H9 (cell line): ENCODE data around the gene LCNL1. TPM values are rescaled to one million over a fixed set of nuclear protein-coding genes. Genes with fewer than 3 reads are reported as not detected.

Experiments used
- DNase-seq: peaks from one replicate; pipeline ENCODE4 v3.0.0-alpha.2; 2017
- H2AFZ ChIP-seq: one replicate; pipeline ENCODE4 v1.6.1; 2013; ENCODE audit warnings: mild to moderate bottlenecking, low read length, control low read depth, moderate library complexity
- H2AK5ac ChIP-seq: 2 replicates; pipeline ENCODE4 v1.6.1; 2013; ENCODE audit warnings: low read length, control low read depth, mixed read lengths; ENCODE audit not compliant: insufficient read length
- H2BK120ac ChIP-seq: one replicate; pipeline ENCODE4 v1.6.1; 2013; ENCODE audit warnings: low read depth, mild to moderate bottlenecking, low read length, control low read depth, inconsistent platforms; ENCODE audit not compliant: poor library complexity, severe bottlenecking
- H2BK12ac ChIP-seq: 2 replicates; pipeline ENCODE4 v1.6.1; 2013; ENCODE audit warnings: low read length, control low read depth, mixed read lengths, low read depth; ENCODE audit not compliant: insufficient read length
- H2BK15ac ChIP-seq: 2 replicates; pipeline ENCODE4 v1.6.1; 2013; ENCODE audit warnings: low read depth, low read length, control low read depth
- H2BK20ac ChIP-seq: one replicate; pipeline ENCODE4 v1.6.1; 2013; ENCODE audit warnings: low read depth, mild to moderate bottlenecking, low read length, control low read depth, inconsistent platforms; ENCODE audit not compliant: poor library complexity, severe bottlenecking
- H2BK5ac ChIP-seq: 2 replicates; pipeline ENCODE4 v1.6.1; 2013; ENCODE audit warnings: low read length, control low read depth, mixed read lengths; ENCODE audit not compliant: insufficient read length
- H3K14ac ChIP-seq: 2 replicates; pipeline ENCODE4 v1.6.1; 2013; ENCODE audit warnings: low read length, control low read depth; ENCODE audit not compliant: insufficient read depth
- H3K18ac ChIP-seq: 2 replicates; pipeline ENCODE4 v1.6.1; 2013; ENCODE audit warnings: low read depth, mild to moderate bottlenecking, mixed read lengths, low read length, control low read depth; ENCODE audit not compliant: insufficient read length
- H3K23ac ChIP-seq: 2 replicates; pipeline ENCODE4 v1.6.1; 2013; ENCODE audit warnings: low read length, control low read depth, mixed read lengths, low read depth; ENCODE audit not compliant: insufficient read length
- H3K23me2 ChIP-seq: 2 replicates; pipeline ENCODE4 v1.6.1; 2013; ENCODE audit warnings: low read depth, mild to moderate bottlenecking, mixed read lengths, low read length, control low read depth; ENCODE audit not compliant: insufficient read length, poor library complexity, severe bottlenecking
- H3K27ac ChIP-seq: 2 replicates; pipeline ENCODE4 v1.5.1; 2013; ENCODE audit warnings: low read length, control low read depth, mixed read lengths, low read depth; ENCODE audit not compliant: insufficient read length
- H3K27me3 ChIP-seq: 2 replicates; pipeline ENCODE4 v1.6.1; 2013; ENCODE audit warnings: low read length, control low read depth, inconsistent platforms; ENCODE audit not compliant: insufficient read depth
- H3K4ac ChIP-seq: 2 replicates; pipeline ENCODE4 v1.6.1; 2013; ENCODE audit warnings: low read depth, mild to moderate bottlenecking, control low read depth, inconsistent platforms, low read length, moderate library complexity
- H3K4me1 ChIP-seq: 2 replicates; pipeline ENCODE4 v1.6.1; 2013; ENCODE audit warnings: low read length, control low read depth, inconsistent platforms; ENCODE audit not compliant: insufficient read depth
- H3K4me2 ChIP-seq: 2 replicates; pipeline ENCODE4 v1.6.1; 2013; ENCODE audit warnings: low read length, control low read depth, mixed read lengths; ENCODE audit not compliant: insufficient read length, insufficient read depth
- H3K56ac ChIP-seq: 2 replicates; pipeline ENCODE4 v1.6.1; 2013; ENCODE audit warnings: low read depth, mild to moderate bottlenecking, mixed read lengths, low read length, control low read depth; ENCODE audit not compliant: insufficient read length
- H3K79me1 ChIP-seq: 2 replicates; pipeline ENCODE4 v1.6.1; 2013; ENCODE audit warnings: low read depth, mild to moderate bottlenecking, moderate library complexity, low read length, control low read depth, inconsistent platforms; ENCODE audit not compliant: insufficient read depth, poor library complexity, severe bottlenecking
- H3K79me2 ChIP-seq: 2 replicates; pipeline ENCODE4 v1.6.1; 2013; ENCODE audit warnings: low read length, control low read depth, inconsistent platforms; ENCODE audit not compliant: insufficient read depth
- H3K9ac ChIP-seq: 2 replicates; pipeline ENCODE4 v1.6.1; 2013; ENCODE audit warnings: low read length, control low read depth, mixed read lengths; ENCODE audit not compliant: insufficient read length; ENCODE audit errors: extremely low read depth
- H3K9me3 ChIP-seq: one replicate; pipeline ENCODE4 v1.6.1; 2013; ENCODE audit warnings: low read depth, low read length, inconsistent platforms; ENCODE audit not compliant: control insufficient read depth
- H3T11ph ChIP-seq: one replicate; pipeline ENCODE4 v1.6.1; 2013; ENCODE audit warnings: mild to moderate bottlenecking, low read length, control low read depth, inconsistent platforms
- H4K20me1 ChIP-seq: one replicate; pipeline ENCODE4 v1.6.1; 2013; ENCODE audit not compliant: control insufficient read depth, insufficient read length, insufficient read depth
- H4K5ac ChIP-seq: 2 replicates; pipeline ENCODE4 v1.6.1; 2013; ENCODE audit warnings: low read depth, mild to moderate bottlenecking, mixed read lengths, low read length, control low read depth; ENCODE audit not compliant: insufficient read length
- H4K8ac ChIP-seq: replicated peaks from 2 replicates; pipeline ENCODE4 v1.6.1; 2013; ENCODE audit warnings: low read length, control low read depth, mixed read lengths, low read depth; ENCODE audit not compliant: insufficient read length
- H4K91ac ChIP-seq: 2 replicates; pipeline ENCODE4 v1.6.1; 2013; ENCODE audit warnings: low read depth, mild to moderate bottlenecking, moderate library complexity, mixed read lengths, low read length, control low read depth; ENCODE audit not compliant: insufficient read length
- H3K27ac Mint-ChIP-seq, 3 experiments: 2 replicates in 2 of 3; 3 replicates in 1 of 3; pipeline ENCODE4 v1.8.0; 2020 to 2021; ENCODE audit warnings: mixed read lengths in 3 of 3, mild to moderate bottlenecking in 1 of 3, moderate library complexity in 1 of 3
- H3K27me3 Mint-ChIP-seq: 2 replicates; pipeline ENCODE4 v1.8.0; 2021; ENCODE audit warnings: low read depth, mild to moderate bottlenecking, moderate library complexity, mixed read lengths
- H3K36me3 Mint-ChIP-seq, 3 experiments: 2 replicates in 2 of 3; 3 replicates in 1 of 3; pipeline ENCODE4 v1.8.0; 2020 to 2021; ENCODE audit warnings: low read depth in 3 of 3, mixed read lengths in 3 of 3; ENCODE audit not compliant: insufficient read depth in 1 of 3
- H3K4me1 Mint-ChIP-seq, 2 experiments: 2 replicates each; pipeline ENCODE4 v1.8.0; 2020; ENCODE audit warnings: mixed read lengths in 2 of 2
- H3K4me3 Mint-ChIP-seq, 2 experiments: 2 replicates in 1 of 2; 3 replicates in 1 of 2; pipeline ENCODE4 v1.8.0; 2020 to 2021; ENCODE audit warnings: mild to moderate bottlenecking in 2 of 2, mixed read lengths in 2 of 2, moderate library complexity in 1 of 2
- H3K9me3 Mint-ChIP-seq, 2 experiments: 2 replicates in 1 of 2; 3 replicates in 1 of 2; pipeline ENCODE4 v1.8.0; 2020; ENCODE audit warnings: mild to moderate bottlenecking in 2 of 2, mixed read lengths in 2 of 2, moderate library complexity in 1 of 2
- WGBS: extraction: QIAGEN DNeasy Blood & Tissue Kit; methylation state at CpG from one replicate; pipeline ENCODE4 v1.1.7; 2013; ENCODE audit warnings: missing lambda C conversion rate, low lambda C conversion rate, mixed read lengths; ENCODE audit not compliant: insufficient read length; ENCODE audit errors: extremely low coverage; 5-methylcytosine and 5-hydroxymethylcytosine counted together
- total RNA-seq: library from RNA; stranded (reverse); gene quantifications from 2 replicates; pipeline ENCODE4 v1.2.1, GENCODE V29; 2021
- TF ChIP-seq, protein P1 (sequence below): fragments of 200-600 bp; sonication (generic); conservative IDR thresholded peaks from 3 replicates; pipeline ENCODE4 v1.8.0; 2021; ENCODE audit warnings: antibody characterized with exemption, mild to moderate bottlenecking

Gene LCNL1
- total RNA-seq, 1 experiment from 2014 or later = 0.20 TPM

DNA sequence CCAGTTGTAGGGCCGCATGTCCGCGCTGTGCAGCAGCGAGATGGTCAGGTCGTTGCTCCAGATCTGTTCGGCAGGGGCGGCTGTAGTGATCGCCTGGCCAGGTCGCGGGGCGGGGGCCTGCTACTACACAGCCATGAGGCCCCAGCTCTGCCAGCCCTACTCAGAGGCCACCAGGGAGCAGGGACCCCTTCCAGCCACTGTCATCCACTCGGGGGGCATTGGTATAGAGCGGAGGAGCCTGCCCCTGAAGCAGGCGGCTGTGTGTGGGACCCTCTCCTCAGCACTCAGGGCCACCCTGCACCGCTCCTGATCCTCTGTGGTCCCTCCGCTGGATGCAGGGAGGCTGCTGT, 39.9 kb upstream of the LCNL1 start:
- Histone ChIP-seq H3K18ac (no peak overlapping the region), H2BK12ac (no peak overlapping the region), H3K23ac (no peak overlapping the region), H2BK15ac (no peak overlapping the region), H3K4ac (no peak overlapping the region), H3K27me3 (no peaks in the 10 kb centered on the region), H3K79me1 (no peaks in the 10 kb centered on the region), H3K9me3 (no peaks in the 10 kb centered on the region), H3K14ac (no peak overlapping the region), H3K56ac (no peak overlapping the region), H3K4me1 (no peaks in the 10 kb centered on the region), H2BK5ac (no peak overlapping the region), H2AFZ (no peak overlapping the region), H4K91ac (no peak overlapping the region), H3K27ac (no peak overlapping the region), H2AK5ac (no peak overlapping the region), H3K4me2 (peak overlapping the region; percentile 60), H4K5ac (no peak overlapping the region), H2BK120ac (no peak overlapping the region), H3K9ac (no peak overlapping the region), H2BK20ac (no peak overlapping the region), H4K8ac (no peak overlapping the region), H3T11ph (no peak overlapping the region), H3K23me2 (peaks cover 3% of the 10 kb centered on the region), H3K79me2 (no peaks in the 10 kb centered on the region), H4K20me1 (no peaks in the 10 kb centered on the region)
- DNase-seq = no peak
- Mint-ChIP-seq H3K27ac (no peak overlapping the region), H3K9me3 (no peaks in the 10 kb centered on the region), H3K36me3 (peaks cover 2 to 43% (median 31%) of the 10 kb centered on the region in 3 experiments; a peak in 5 of 7 replicates), H3K4me1 (peaks cover 8 to 16% of the 10 kb centered on the region in 2 experiments), H3K4me3 (peak overlapping the region; percentile 68 to 72; a peak in 4 of 5 replicates), H3K27me3 (peaks cover 3% of the 10 kb centered on the region; the same call in 1 of the 2 replicates)
- TF ChIP-seq, protein P1, sequence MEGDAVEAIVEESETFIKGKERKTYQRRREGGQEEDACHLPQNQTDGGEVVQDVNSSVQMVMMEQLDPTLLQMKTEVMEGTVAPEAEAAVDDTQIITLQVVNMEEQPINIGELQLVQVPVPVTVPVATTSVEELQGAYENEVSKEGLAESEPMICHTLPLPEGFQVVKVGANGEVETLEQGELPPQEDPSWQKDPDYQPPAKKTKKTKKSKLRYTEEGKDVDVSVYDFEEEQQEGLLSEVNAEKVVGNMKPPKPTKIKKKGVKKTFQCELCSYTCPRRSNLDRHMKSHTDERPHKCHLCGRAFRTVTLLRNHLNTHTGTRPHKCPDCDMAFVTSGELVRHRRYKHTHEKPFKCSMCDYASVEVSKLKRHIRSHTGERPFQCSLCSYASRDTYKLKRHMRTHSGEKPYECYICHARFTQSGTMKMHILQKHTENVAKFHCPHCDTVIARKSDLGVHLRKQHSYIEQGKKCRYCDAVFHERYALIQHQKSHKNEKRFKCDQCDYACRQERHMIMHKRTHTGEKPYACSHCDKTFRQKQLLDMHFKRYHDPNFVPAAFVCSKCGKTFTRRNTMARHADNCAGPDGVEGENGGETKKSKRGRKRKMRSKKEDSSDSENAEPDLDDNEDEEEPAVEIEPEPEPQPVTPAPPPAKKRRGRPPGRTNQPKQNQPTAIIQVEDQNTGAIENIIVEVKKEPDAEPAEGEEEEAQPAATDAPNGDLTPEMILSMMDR = no peak
- WGBS = no CpG with 5 or more reads among the region's 16 CpGs
